Measurements from ENCODE around the gene RPS24.

RPS24 gene

GRCh38 chr10:78053211-78053868 is 19.7 kb downstream of the RPS24 start:
- Histone ChIP-seq H3K4me2 (ENCODE audit: low read depth, low read length, poor library complexity, severe bottlenecking) (no peak overlapping the region), H4K20me1 (ENCODE audit: low read depth, low read length) (no peaks in the 10 kb centered on the region), H3K9me2 (replicated peaks; ENCODE audit: insufficient read depth, low read length) (no peaks in the 10 kb centered on the region), H3K4me3 (ENCODE audit: insufficient read depth, low read length, poor library complexity, severe bottlenecking) (no peak overlapping the region), H2AFZ (ENCODE audit: low read depth, low read length, severe bottlenecking) (no peak overlapping the region), H3K9ac (ENCODE audit: low read length) (no peak overlapping the region), H3F3A (ENCODE audit: insufficient read depth) (no peaks in the 10 kb centered on the region), H3K79me2 (ENCODE audit: insufficient read depth, low read length) (no peaks in the 10 kb centered on the region), H3K27me3 (ENCODE audit: low read length) (no peaks in the 10 kb centered on the region), H3K36me3 (ENCODE audit: low read length) (no peaks in the 10 kb centered on the region), H3K9me3 (ENCODE audit: insufficient read depth, low read length) (no peaks in the 10 kb centered on the region), H3K27ac (ENCODE audit: low read depth, low read length) (no peak overlapping the region)
- TF ChIP-seq EZH2phosphoT487 (conservative IDR thresholded peaks at IDR 0.05; ENCODE audit: low read length), result no peak

- H3F3A ChIP-seq (ENCODE audit: insufficient read depth), result no peaks in the 10 kb centered on the region
- H3K9me3 ChIP-seq (ENCODE audit: insufficient read depth, low read length), result no peaks in the 10 kb centered on the region
- H2AFZ ChIP-seq (ENCODE audit: low read depth, low read length, severe bottlenecking), result no peak overlapping the region
- H3K36me3 ChIP-seq (ENCODE audit: low read length), result no peaks in the 10 kb centered on the region
- H3K4me2 ChIP-seq (ENCODE audit: low read depth, low read length, poor library complexity, severe bottlenecking), result no peak overlapping the region
- no peaks in the 10 kb centered on the region for H3K9me2 ChIP-seq (replicated peaks; ENCODE audit: insufficient read depth, low read length)
- H3K9ac ChIP-seq (ENCODE audit: low read length), result no peak overlapping the region
- H3K27ac ChIP-seq (ENCODE audit: low read depth, low read length), result no peak overlapping the region
- H3K4me3 ChIP-seq (ENCODE audit: insufficient read depth, low read length, poor library complexity, severe bottlenecking), result no peak overlapping the region
- H3K27me3 ChIP-seq (ENCODE audit: low read length), result no peaks in the 10 kb centered on the region
- H4K20me1 ChIP-seq (ENCODE audit: low read depth, low read length), result no peaks in the 10 kb centered on the region
- TF ChIP-seq CTCF (IDR thresholded peaks at IDR 0.05; ENCODE audit: insufficient read depth, low read length, poor library complexity, severe bottlenecking) (no peak), EZH2phosphoT487 (conservative IDR thresholded peaks at IDR 0.05; ENCODE audit: low read length) (no peak)
- H3K79me2 ChIP-seq (ENCODE audit: insufficient read depth, low read length), result no peaks in the 10 kb centered on the region
Observed at GRCh38 chr10:78058562-78058961, 24.9 kb downstream of the RPS24 start.

- Histone ChIP-seq H3K27ac (ENCODE audit: low read depth, low read length) (no peak overlapping the region), H3K4me3 (ENCODE audit: insufficient read depth, low read length, poor library complexity, severe bottlenecking) (no peak overlapping the region), H2AFZ (ENCODE audit: low read depth, low read length, severe bottlenecking) (no peak overlapping the region), H3K9ac (ENCODE audit: low read length) (no peak overlapping the region), H3K36me3 (ENCODE audit: low read length) (no peaks in the 10 kb centered on the region), H3K79me2 (ENCODE audit: insufficient read depth, low read length) (no peaks in the 10 kb centered on the region), H4K20me1 (ENCODE audit: low read depth, low read length) (no peaks in the 10 kb centered on the region), H3K9me2 (replicated peaks; ENCODE audit: insufficient read depth, low read length) (no peaks in the 10 kb centered on the region), H3K27me3 (ENCODE audit: low read length) (no peaks in the 10 kb centered on the region), H3K4me2 (ENCODE audit: low read depth, low read length, poor library complexity, severe bottlenecking) (no peak overlapping the region), H3F3A (ENCODE audit: insufficient read depth) (no peaks in the 10 kb centered on the region), H3K9me3 (ENCODE audit: insufficient read depth, low read length) (no peaks in the 10 kb centered on the region)
- TF ChIP-seq CTCF (IDR thresholded peaks at IDR 0.05; ENCODE audit: insufficient read depth, low read length, poor library complexity, severe bottlenecking) (no peak), EZH2phosphoT487 (conservative IDR thresholded peaks at IDR 0.05; ENCODE audit: low read length) (no peak)
Observed at GRCh38 chr10:78059906-78060702, 26.4 kb downstream of the RPS24 start.

GRCh38 chr10:78062296-78062695 is 28.6 kb downstream of the RPS24 start:
- Histone ChIP-seq H3K4me3 (ENCODE audit: insufficient read depth, low read length, poor library complexity, severe bottlenecking) (no peak overlapping the region), H3K79me2 (ENCODE audit: insufficient read depth, low read length) (no peaks in the 10 kb centered on the region), H3F3A (ENCODE audit: insufficient read depth) (no peaks in the 10 kb centered on the region), H3K9ac (ENCODE audit: low read length) (no peak overlapping the region), H3K9me2 (replicated peaks; ENCODE audit: insufficient read depth, low read length) (no peaks in the 10 kb centered on the region), H3K4me2 (ENCODE audit: low read depth, low read length, poor library complexity, severe bottlenecking) (no peak overlapping the region), H3K27ac (ENCODE audit: low read depth, low read length) (no peak overlapping the region), H3K9me3 (ENCODE audit: insufficient read depth, low read length) (no peaks in the 10 kb centered on the region), H2AFZ (ENCODE audit: low read depth, low read length, severe bottlenecking) (no peak overlapping the region), H3K36me3 (ENCODE audit: low read length) (no peaks in the 10 kb centered on the region), H4K20me1 (ENCODE audit: low read depth, low read length) (no peaks in the 10 kb centered on the region), H3K27me3 (ENCODE audit: low read length) (no peaks in the 10 kb centered on the region)
- no peak for TF ChIP-seq EZH2phosphoT487 (conservative IDR thresholded peaks at IDR 0.05; ENCODE audit: low read length)
- TF ChIP-seq CTCF (IDR thresholded peaks at IDR 0.05; ENCODE audit: insufficient read depth, low read length, poor library complexity, severe bottlenecking), result no peak
